Measurements from ENCODE around the gene FREY1. TPM values are rescaled to one million over a fixed set of nuclear protein-coding genes. Genes with fewer than 3 reads are reported as not detected.

Gene FREY1
- total and polyA plus RNA-seq, 2 of the 13 experiments (the other 11 are each of a cell fraction or from before 2014, with no cell fraction given): 0.44 to 0.73 TPM

DNA sequence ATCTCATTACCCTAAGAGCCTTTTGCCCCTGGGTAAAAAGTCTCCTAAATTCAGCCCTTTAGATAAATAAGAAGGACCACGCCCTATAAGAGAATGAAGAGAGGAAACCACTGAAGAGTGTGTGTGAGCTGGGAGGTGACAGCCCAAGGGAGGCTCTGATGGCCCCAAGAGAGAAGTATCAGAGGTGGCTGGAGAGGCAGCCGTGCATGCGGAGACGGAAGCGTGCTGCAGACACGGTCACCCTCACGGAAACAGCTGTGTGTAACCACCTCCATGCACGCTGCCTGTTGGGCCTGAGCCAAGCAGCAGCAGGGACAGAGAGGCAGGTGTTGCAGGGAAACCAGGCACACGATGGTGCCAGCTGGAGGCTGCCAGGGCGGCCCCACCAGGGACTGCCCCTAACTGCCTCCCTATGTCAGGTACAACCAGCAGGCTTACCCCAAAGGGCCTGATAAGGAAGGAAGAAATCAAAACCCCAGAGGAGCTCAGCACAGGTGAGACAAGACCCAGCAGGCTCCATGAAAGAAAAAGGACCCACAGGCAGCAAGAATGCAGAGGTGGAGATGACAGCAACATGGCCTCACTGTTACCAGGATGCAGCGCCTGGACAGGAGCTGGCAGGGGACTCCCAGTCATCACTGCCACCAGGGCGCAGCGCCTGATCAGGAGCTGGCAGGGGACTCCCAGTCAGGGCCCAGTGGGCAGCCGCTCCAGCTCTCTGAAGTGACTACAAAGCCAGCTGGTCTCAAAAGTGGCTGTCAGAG lies 23.1 kb upstream of the FREY1 start:
- H4K20me1 ChIP-seq (ENCODE audit: insufficient read depth, low read length): no peaks in the 10 kb centered on the region
- no peak overlapping the region for H3K9ac ChIP-seq (ENCODE audit: insufficient read depth, low read depth, low read length)
- no TSS peak for BruUV-seq (replicated peaks)
- H3K4me2 ChIP-seq (ENCODE audit: low read depth, low read length): no peak overlapping the region
- no peak overlapping the region for H3K27ac ChIP-seq (ENCODE audit: extremely low read length, insufficient read depth, low read length)
- intact Hi-C loops (cut with micrococcal nuclease; ENCODE audit: unreplicated experiment) (no loop called here), in situ Hi-C loops (cut with HindIII; ENCODE audit: extremely low pct_ligation_motif_present, low pct_unique_long_range_greater_than_20kb) (no loop called here)
- H3K9me3 ChIP-seq (ENCODE audit: low read length): no peaks in the 10 kb centered on the region
- FAIRE-seq (no peak), ATAC-seq (peak; percentile 12), DNase-seq (ENCODE audit: low spot score) (no peak)
- no peaks in the 10 kb centered on the region for H3K27me3 ChIP-seq (ENCODE audit: control insufficient read depth in 1 of 2, insufficient read depth in 2 of 2, low read length in 2 of 2)
- peaks cover 28% of the 10 kb centered on the region for H3K4me1 ChIP-seq (ENCODE audit: insufficient read depth, low read length)
- TF ChIP-seq, protein P1, sequence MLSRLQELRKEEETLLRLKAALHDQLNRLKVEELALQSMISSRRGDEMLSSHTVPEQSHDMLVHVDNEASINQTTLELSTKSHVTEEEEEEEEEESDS (CRISPR knock-in tag; IDR thresholded peaks at IDR 0.05; ENCODE audit: borderline replicate concordance): no peak
- no peak for TF ChIP-seq RBAK (CRISPR knock-in tag; IDR thresholded peaks at IDR 0.05)
- TF ChIP-seq HNF1A (IDR thresholded peaks at IDR 0.05; ENCODE audit: low read depth): no peak
- TF ChIP-seq HNF1A (CRISPR knock-in tag; IDR thresholded peaks at IDR 0.05; ENCODE audit: borderline replicate concordance): no peak
- no peak for TF ChIP-seq ZNF883 (CRISPR knock-in tag; IDR thresholded peaks at IDR 0.05; ENCODE audit: not compliant biosample characterization)
- no peak for TF ChIP-seq U2AF2 (IDR thresholded peaks at IDR 0.05; ENCODE audit: low read depth, low read length)
- peak; percentile 28 for TF ChIP-seq AGO2 (optimal IDR thresholded peaks at IDR 0.05; ENCODE audit: low read depth, low read length)
- no peak for TF ChIP-seq TCF12 (IDR thresholded peaks at IDR 0.05)
- TF ChIP-seq TCF12 (CRISPR knock-in tag; IDR thresholded peaks at IDR 0.05): peak; percentile 29; the same call in 1 of the 2 replicates
- H3K4me3 ChIP-seq (replicated peaks in 1 of 3; ENCODE audit: insufficient read depth in 1 of 3, low read depth in 2 of 3, low read length in 3 of 3): no peak overlapping the region
- no peaks in the 10 kb centered on the region for H3K79me2 ChIP-seq (ENCODE audit: insufficient read depth, low read length)
- POLR2A ChIA-PET: interaction anchor here (0.6 to 2.3 kb wide), 3 partner anchors 8 to 131 kb away, joined by 3 to 7 read pairs (median 5); partner anchors contain the start of genes LARGE2 and PEX16
- peaks cover 6 to 19% of the 10 kb centered on the region in 2 experiments; a peak in 3 of 5 replicates for H3K36me3 ChIP-seq (replicated peaks in 1 of 2; ENCODE audit: control insufficient read depth in 1 of 2, insufficient read depth in 2 of 2, low read length in 2 of 2)
- WGBS (ENCODE audit: low lambda C conversion rate): 72% methylated on average over 11 of the region's 14 CpGs
- CTCF ChIA-PET (ENCODE audit: low intra/inter-chr PET ratio, low total read pairs): no interaction called here
- no peak overlapping the region for H2AFZ ChIP-seq (ENCODE audit: low read length)
